Measurements from ENCODE around the gene AZU1. TPM values are rescaled to one million over a fixed set of nuclear protein-coding genes. Genes with fewer than 3 reads are reported as not detected.

The AZU1 gene
- polyA plus RNA-seq, 2 donors: not detected

- no peaks in the 10 kb centered on the region for H3K9me3 ChIP-seq (ENCODE audit: control insufficient read depth in 2 of 2, insufficient read depth in 1 of 2, low read depth in 1 of 2, low read length in 1 of 2)
- WGBS, 2 donors: 51 to 62% methylated on average over 29 of the region's 29 CpGs
- peak overlapping the region; percentile 77 to 86 for H3K27ac ChIP-seq (ENCODE audit: low read depth in 2 of 2, low read length in 1 of 2)
- H3K4me1 ChIP-seq (ENCODE audit: control insufficient read depth in 2 of 2, insufficient read depth in 2 of 2, low read length in 1 of 2): peaks cover 3 to 21% of the 10 kb centered on the region in 2 donors
- H3K4me3 ChIP-seq (ENCODE audit: low read depth in 1 of 2, low read length in 2 of 2): no peak overlapping the region
- H3K36me3 ChIP-seq (ENCODE audit: control insufficient read depth in 2 of 2, insufficient read depth in 2 of 2, low read length in 1 of 2): peaks cover 0 to 34% of the 10 kb centered on the region in 2 donors
- no peaks in the 10 kb centered on the region for H3K27me3 ChIP-seq (ENCODE audit: control insufficient read depth in 1 of 2, insufficient read depth in 2 of 2, low read length in 2 of 2)
Measured at GRCh38 chr19:869245-870177, 41.9 kb downstream of the AZU1 start.

GRCh38 chr19:870314-870713 lies 42.7 kb downstream of the AZU1 start:
- peaks cover 0 to 36% of the 10 kb centered on the region in 2 donors for H3K36me3 ChIP-seq (ENCODE audit: control insufficient read depth in 2 of 2, insufficient read depth in 2 of 2, low read length in 1 of 2)
- H3K27ac ChIP-seq (ENCODE audit: low read depth in 2 of 2, low read length in 1 of 2): peak overlapping the region in 1 of 2 donors; percentile 18
- 83 to 88% methylated on average over 8 of the region's 8 CpGs for WGBS, 2 donors
- H3K4me3 ChIP-seq (ENCODE audit: low read depth in 1 of 2, low read length in 2 of 2): no peak overlapping the region
- H3K4me1 ChIP-seq (ENCODE audit: control insufficient read depth in 2 of 2, insufficient read depth in 2 of 2, low read length in 1 of 2): peaks cover 3 to 21% of the 10 kb centered on the region in 2 donors
- H3K9me3 ChIP-seq (ENCODE audit: control insufficient read depth in 2 of 2, insufficient read depth in 1 of 2, low read depth in 1 of 2, low read length in 1 of 2): no peaks in the 10 kb centered on the region
- no peaks in the 10 kb centered on the region for H3K27me3 ChIP-seq (ENCODE audit: control insufficient read depth in 1 of 2, insufficient read depth in 2 of 2, low read length in 2 of 2)

- H3K4me1 ChIP-seq (ENCODE audit: control insufficient read depth in 2 of 2, insufficient read depth in 2 of 2, low read length in 1 of 2): peaks cover 3 to 21% of the 10 kb centered on the region in 2 donors
- H3K27me3 ChIP-seq (ENCODE audit: control insufficient read depth in 1 of 2, insufficient read depth in 2 of 2, low read length in 2 of 2): no peaks in the 10 kb centered on the region
- H3K4me3 ChIP-seq (ENCODE audit: low read depth in 1 of 2, low read length in 2 of 2): no peak overlapping the region
- H3K27ac ChIP-seq (ENCODE audit: low read depth in 2 of 2, low read length in 1 of 2): peak overlapping the region in 1 of 2 donors; percentile 16
- peaks cover 0 to 38% of the 10 kb centered on the region in 2 donors for H3K36me3 ChIP-seq (ENCODE audit: control insufficient read depth in 2 of 2, insufficient read depth in 2 of 2, low read length in 1 of 2)
- H3K9me3 ChIP-seq (ENCODE audit: control insufficient read depth in 2 of 2, insufficient read depth in 1 of 2, low read depth in 1 of 2, low read length in 1 of 2): no peaks in the 10 kb centered on the region
- WGBS, 2 donors: 81 to 83% methylated on average over 28 of the region's 28 CpGs
Measured at GRCh38 chr19:870963-871401, 43.3 kb downstream of the AZU1 start.

- Histone ChIP-seq H3K36me3 (ENCODE audit: control insufficient read depth in 2 of 2, insufficient read depth in 2 of 2, low read length in 1 of 2) (peaks cover 0 to 41% of the 10 kb centered on the region in 2 donors), H3K4me1 (ENCODE audit: control insufficient read depth in 2 of 2, insufficient read depth in 2 of 2, low read length in 1 of 2) (peaks cover 3 to 21% of the 10 kb centered on the region in 2 donors)
- 69 to 83% methylated on average over 21 to 23 of the region's 33 CpGs for WGBS, 2 donors
Measured at GRCh38 chr19:871446-872265, 44.0 kb downstream of the AZU1 start.

GRCh38 chr19:872266-872951 lies 44.8 kb downstream of the AZU1 start:
- Histone ChIP-seq H3K36me3 (ENCODE audit: control insufficient read depth in 2 of 2, insufficient read depth in 2 of 2, low read length in 1 of 2) (peaks cover 0 to 48% of the 10 kb centered on the region in 2 donors), H3K27ac (ENCODE audit: low read depth in 2 of 2, low read length in 1 of 2) (peak overlapping the region; percentile 38 to 65), H3K27me3 (ENCODE audit: control insufficient read depth in 1 of 2, insufficient read depth in 2 of 2, low read length in 2 of 2) (no peaks in the 10 kb centered on the region), H3K4me3 (ENCODE audit: low read depth in 1 of 2, low read length in 2 of 2) (no peak overlapping the region), H3K4me1 (ENCODE audit: control insufficient read depth in 2 of 2, insufficient read depth in 2 of 2, low read length in 1 of 2) (peaks cover 3 to 21% of the 10 kb centered on the region in 2 donors), H3K9me3 (ENCODE audit: control insufficient read depth in 2 of 2, insufficient read depth in 1 of 2, low read depth in 1 of 2, low read length in 1 of 2) (no peaks in the 10 kb centered on the region)
- 49 to 63% methylated on average over 26 to 27 of the region's 27 CpGs for WGBS, 2 donors

More at GRCh38 chr19:871446-872265, 44.0 kb downstream of the AZU1 start:
- H3K27me3 ChIP-seq (ENCODE audit: control insufficient read depth in 1 of 2, insufficient read depth in 2 of 2, low read length in 2 of 2): no peaks in the 10 kb centered on the region
- peak overlapping the region; percentile 38 to 65 for H3K27ac ChIP-seq (ENCODE audit: low read depth in 2 of 2, low read length in 1 of 2)
- no peaks in the 10 kb centered on the region for H3K9me3 ChIP-seq (ENCODE audit: control insufficient read depth in 2 of 2, insufficient read depth in 1 of 2, low read depth in 1 of 2, low read length in 1 of 2)
- H3K4me3 ChIP-seq (ENCODE audit: low read depth in 1 of 2, low read length in 2 of 2): no peak overlapping the region

- 67 to 78% methylated on average over 13 of the region's 13 CpGs for WGBS, 2 donors
- H3K36me3 ChIP-seq (ENCODE audit: control insufficient read depth in 2 of 2, insufficient read depth in 2 of 2, low read length in 1 of 2): peaks cover 0 to 44% of the 10 kb centered on the region in 2 donors
- H3K4me3 ChIP-seq (ENCODE audit: low read depth in 1 of 2, low read length in 2 of 2): no peak overlapping the region
- H3K27me3 ChIP-seq (ENCODE audit: control insufficient read depth in 1 of 2, insufficient read depth in 2 of 2, low read length in 2 of 2): no peaks in the 10 kb centered on the region
- H3K4me1 ChIP-seq (ENCODE audit: control insufficient read depth in 2 of 2, insufficient read depth in 2 of 2, low read length in 1 of 2): peaks cover 3 to 21% of the 10 kb centered on the region in 2 donors
- H3K27ac ChIP-seq (ENCODE audit: low read depth in 2 of 2, low read length in 1 of 2): no peak overlapping the region
- H3K9me3 ChIP-seq (ENCODE audit: control insufficient read depth in 2 of 2, insufficient read depth in 1 of 2, low read depth in 1 of 2, low read length in 1 of 2): no peaks in the 10 kb centered on the region
Measured at GRCh38 chr19:873084-873483, 45.4 kb downstream of the AZU1 start.

GRCh38 chr19:873561-874041 lies 46.0 kb downstream of the AZU1 start:
- H3K36me3 ChIP-seq (ENCODE audit: control insufficient read depth in 2 of 2, insufficient read depth in 2 of 2, low read length in 1 of 2): peaks cover 0 to 39% of the 10 kb centered on the region in 2 donors
- H3K4me3 ChIP-seq (ENCODE audit: low read depth in 1 of 2, low read length in 2 of 2): no peak overlapping the region
- peak overlapping the region in 1 of 2 donors; percentile 38 for H3K27ac ChIP-seq (ENCODE audit: low read depth in 2 of 2, low read length in 1 of 2)
- 95 to 96% methylated on average over 22 of the region's 22 CpGs for WGBS, 2 donors
- H3K9me3 ChIP-seq (ENCODE audit: control insufficient read depth in 2 of 2, insufficient read depth in 1 of 2, low read depth in 1 of 2, low read length in 1 of 2): no peaks in the 10 kb centered on the region
- peaks cover 3 to 19% of the 10 kb centered on the region in 2 donors for H3K4me1 ChIP-seq (ENCODE audit: control insufficient read depth in 2 of 2, insufficient read depth in 2 of 2, low read length in 1 of 2)
- H3K27me3 ChIP-seq (ENCODE audit: control insufficient read depth in 1 of 2, insufficient read depth in 2 of 2, low read length in 2 of 2): no peaks in the 10 kb centered on the region

- Histone ChIP-seq H3K36me3 (ENCODE audit: control insufficient read depth in 2 of 2, insufficient read depth in 2 of 2, low read length in 1 of 2) (peaks cover 0 to 39% of the 10 kb centered on the region in 2 donors), H3K4me1 (ENCODE audit: control insufficient read depth in 2 of 2, insufficient read depth in 2 of 2, low read length in 1 of 2) (peaks cover 0 to 5% of the 10 kb centered on the region in 2 donors)
- 92 to 93% methylated on average over 28 of the region's 28 CpGs for WGBS, 2 donors
Measured at GRCh38 chr19:875265-875879, 47.7 kb downstream of the AZU1 start.

More at GRCh38 chr19:875265-875879, 47.7 kb downstream of the AZU1 start:
- no peaks in the 10 kb centered on the region for H3K9me3 ChIP-seq (ENCODE audit: control insufficient read depth in 2 of 2, insufficient read depth in 1 of 2, low read depth in 1 of 2, low read length in 1 of 2)
- H3K4me3 ChIP-seq (ENCODE audit: low read depth in 1 of 2, low read length in 2 of 2): no peak overlapping the region
- H3K27me3 ChIP-seq (ENCODE audit: control insufficient read depth in 1 of 2, insufficient read depth in 2 of 2, low read length in 2 of 2): no peaks in the 10 kb centered on the region
- H3K27ac ChIP-seq (ENCODE audit: low read depth in 2 of 2, low read length in 1 of 2): no peak overlapping the region

Measured in esophagus (tissue), 2 donors.